Measurements from ENCODE around the gene PDZD7. TPM values are rescaled to one million over a fixed set of nuclear protein-coding genes. Genes with fewer than 3 reads are reported as not detected.

PDZD7 gene
- total RNA-seq, 1 donor from 2014 or later = 0.20 TPM

- no peak for DNase-seq (ENCODE audit: low read depth in 2 of 2)
These were observed 62.7 kb downstream of the PDZD7 start for GRCh38 chr10:100968062-100968736.

GRCh38 chr10:100967332-100967731 lies 63.6 kb downstream of the PDZD7 start:
- DNase-seq (ENCODE audit: low read depth in 2 of 2) = no peak

- DNase-seq (ENCODE audit: low read depth in 2 of 2) = no peak
These were observed 64.0 kb downstream of the PDZD7 start for GRCh38 chr10:100966887-100967286.

- no peak for DNase-seq (ENCODE audit: low read depth in 2 of 2)
These were observed 65.1 kb downstream of the PDZD7 start for GRCh38 chr10:100965820-100966219.

GRCh38 chr10:100963826-100964225 lies 67.1 kb downstream of the PDZD7 start:
- DNase-seq (ENCODE audit: low read depth in 2 of 2) = no peak

GRCh38 chr10:100962351-100963080 lies 68.4 kb downstream of the PDZD7 start:
- no peak for DNase-seq (ENCODE audit: low read depth in 2 of 2)

- DNase-seq (ENCODE audit: low read depth in 2 of 2) = no peak
These were observed 70.7 kb downstream of the PDZD7 start for GRCh38 chr10:100960251-100960650.

Other genes with a start within 250 kb of the PDZD7 start
- gene SLF2, start 118.2 kb downstream of the PDZD7 start, total RNA-seq = 13.1 and 21.2 TPM in 2 replicates
- 0.65 and 0.99 TPM in 2 replicates for gene SEMA4G, start 61.6 kb downstream of the PDZD7 start, total RNA-seq
- 45.8 and 46.4 TPM in 2 replicates for gene MRPL43, start 43.6 kb downstream of the PDZD7 start, total RNA-seq
- gene TWNK, start 43.6 kb downstream of the PDZD7 start, total RNA-seq = 3.5 and 6.3 TPM in 2 replicates
- gene LZTS2, start 31.3 kb downstream of the PDZD7 start, total RNA-seq = 28.2 and 29.2 TPM in 2 replicates
- 46.4 and 56.0 TPM in 2 replicates for gene SFXN3, start 105 bp upstream of the PDZD7 start, total RNA-seq
- gene KAZALD1, start 30.9 kb upstream of the PDZD7 start, total RNA-seq = under 0.01 and 0.44 TPM in 2 replicates
- not detected in 2 replicates for gene TLX1, start 100.2 kb upstream of the PDZD7 start, total RNA-seq
- gene LBX1, start 198.3 kb upstream of the PDZD7 start, total RNA-seq = not detected in 2 replicates